GM10266 (cell line): Measurements from ENCODE around the gene NPLOC4.
"Not testable (repeated sequence)": the region's sequence is repeated elsewhere in the genome, so short reads cannot be mapped to it uniquely, and the experiment has no call there.

Experiments
- DNase-seq: peaks from one replicate; pipeline ENCODE4 v3.0.0; 2012; ENCODE audit errors: extremely low spot score
- CTCF ChIP-seq: IDR thresholded peaks from 2 replicates; pipeline ENCODE4 v1.5.1; 2012; ENCODE audit warnings: mild to moderate bottlenecking, low read depth; ENCODE audit not compliant: control insufficient read depth, insufficient read depth; ENCODE audit errors: missing control alignments

Gene NPLOC4

DNA sequence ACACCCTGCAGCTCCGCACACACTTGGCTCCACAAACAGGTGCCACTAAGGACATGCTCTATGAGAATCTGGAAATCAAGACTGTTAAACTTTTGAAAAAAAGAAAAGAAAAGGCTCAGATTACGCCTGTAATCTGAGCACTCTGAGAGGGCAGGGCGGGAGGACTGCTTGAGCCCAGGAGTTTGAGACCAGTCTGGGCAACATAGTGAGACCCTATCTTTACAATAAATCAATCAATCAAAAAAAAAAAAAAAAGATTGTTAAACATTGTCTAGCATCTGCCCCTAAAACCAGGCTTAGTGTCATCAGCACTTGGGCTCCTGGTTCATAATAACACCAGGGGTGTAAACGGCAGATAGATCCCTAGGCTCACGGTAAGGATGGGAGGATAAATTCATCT is 47.3 kb downstream of the NPLOC4 start:
- DNase-seq: no peak
- TF ChIP-seq CTCF: no peak

DNA sequence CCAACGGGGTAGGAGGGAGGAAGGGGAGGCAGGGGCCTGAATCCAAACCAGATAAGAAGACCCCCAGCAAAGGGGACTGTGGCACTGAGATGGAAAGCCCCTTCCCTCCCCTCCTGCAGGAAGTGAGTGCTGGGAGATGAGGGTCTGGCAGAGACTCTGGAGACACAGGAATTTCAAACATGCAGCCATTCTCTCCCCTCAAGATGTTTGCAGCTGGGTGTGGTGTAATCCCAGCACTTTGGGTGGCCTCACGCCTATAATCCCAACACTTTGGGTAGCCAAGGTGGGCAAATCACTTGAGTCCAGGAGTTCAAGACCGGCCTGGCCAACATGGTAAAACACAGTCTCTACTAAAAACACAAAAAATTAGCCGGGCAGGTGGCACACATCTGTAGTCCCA is 50.8 kb downstream of the NPLOC4 start:
- TF ChIP-seq CTCF: no peak
- no peak for DNase-seq

DNA sequence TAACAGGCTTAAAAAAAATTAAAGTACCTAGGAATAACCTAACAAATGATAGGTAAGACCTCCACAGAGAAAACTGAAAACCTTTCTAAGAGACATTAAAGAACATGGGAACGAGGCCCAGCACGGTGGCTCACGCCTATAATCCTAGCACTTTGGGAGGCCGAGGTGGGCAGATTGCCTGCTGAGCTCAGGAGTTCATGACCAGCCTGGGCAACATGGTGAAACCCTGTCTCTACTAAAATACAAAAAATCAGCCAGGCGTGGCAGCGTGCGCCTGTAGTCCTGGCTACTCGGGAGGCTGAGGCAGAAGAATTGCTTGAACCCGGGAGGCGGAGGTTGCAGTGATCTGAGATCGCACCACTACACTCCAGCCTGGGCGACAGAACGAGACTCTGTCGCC is 52.1 kb downstream of the NPLOC4 start:
- not testable (repeated sequence) for DNase-seq

DNA sequence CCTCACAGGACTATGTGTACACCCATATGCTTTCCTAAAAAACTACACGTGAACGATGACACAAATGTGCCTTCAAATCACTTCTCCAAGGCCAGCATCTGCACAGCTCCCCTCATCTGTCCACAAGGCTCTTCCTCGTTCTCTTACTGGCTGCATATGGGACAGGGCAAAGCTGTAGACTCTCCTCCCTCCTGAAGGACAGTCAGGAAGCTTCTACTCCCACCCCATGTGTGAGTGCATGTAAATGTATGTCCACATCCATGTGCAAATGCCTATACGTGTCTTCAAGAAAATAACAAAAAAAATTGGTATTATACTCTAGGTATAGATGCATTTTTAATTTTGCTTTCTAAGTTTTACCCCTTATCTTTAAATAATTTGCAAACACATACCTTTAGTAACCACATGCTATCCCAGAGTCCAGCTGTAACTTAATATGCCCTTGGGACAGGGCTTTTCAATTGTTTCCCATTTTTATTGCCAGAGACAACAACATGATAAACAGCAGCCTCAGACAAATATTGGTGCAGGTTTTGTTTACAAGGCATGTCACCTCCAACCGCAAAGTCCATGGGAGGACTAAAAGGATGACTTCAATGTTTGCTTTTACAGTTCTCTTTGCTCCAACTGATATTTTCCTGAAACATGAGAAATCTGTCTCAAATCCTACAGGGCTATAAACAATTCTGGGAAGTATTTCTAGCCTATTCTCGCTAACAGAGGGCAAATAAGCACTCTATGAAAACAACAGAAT is 53.1 kb downstream of the NPLOC4 start:
- no peak for TF ChIP-seq CTCF
- no peak for DNase-seq

- no peak for DNase-seq
- TF ChIP-seq CTCF: no peak
These were observed 54.2 kb downstream of the NPLOC4 start for GRCh38 chr17:81582749-81583148.

DNA sequence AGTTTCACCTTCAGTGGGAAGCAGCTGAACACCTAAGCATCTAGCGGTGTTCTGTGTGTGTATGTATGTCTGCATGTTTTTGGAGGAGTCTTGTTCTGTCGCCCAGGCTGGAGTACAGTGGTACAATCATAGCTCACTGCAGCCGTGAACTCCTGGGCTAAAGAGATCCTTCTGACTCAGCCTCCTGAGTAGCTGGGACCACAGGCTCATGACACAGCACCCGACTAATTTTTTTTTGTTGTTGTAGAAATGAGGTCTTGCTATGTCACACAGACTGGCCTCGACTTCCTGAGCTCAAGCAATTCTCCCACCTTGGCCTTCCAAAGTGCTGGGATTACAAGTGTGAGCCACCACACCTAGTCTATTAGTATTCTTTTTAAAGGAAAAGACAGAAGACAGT is 54.6 kb downstream of the NPLOC4 start:
- TF ChIP-seq CTCF: no peak
- DNase-seq: no peak

- no peak for TF ChIP-seq CTCF
- no peak for DNase-seq
These were observed 55.2 kb downstream of the NPLOC4 start for GRCh38 chr17:81581758-81582157.

GRCh38 chr17:81580481-81580880 is 56.4 kb downstream of the NPLOC4 start:
- DNase-seq: no peak
- TF ChIP-seq CTCF: no peak
